Measurements from ENCODE around the gene GSTM5.
"Not testable (repeated sequence)": the region's sequence is repeated elsewhere in the genome, so short reads cannot be mapped to it uniquely, and the experiment has no call there.

Gene GSTM5

GRCh38 chr1:109702940-109703339, 9.1 kb upstream of the GSTM5 start:
- H3K36me3 ChIP-seq (ENCODE audit: control insufficient read depth in 1 of 2, insufficient read depth in 2 of 2, low read length in 2 of 2); H3K4me3 ChIP-seq (ENCODE audit: low read depth in 1 of 2, low read length in 2 of 2); H3K27me3 ChIP-seq (ENCODE audit: low read depth, low read length); H3K27ac ChIP-seq (ENCODE audit: low read length); H3K9me3 ChIP-seq (ENCODE audit: control insufficient read depth in 1 of 2, low read length in 2 of 2); H3K4me1 ChIP-seq (ENCODE audit: control insufficient read depth in 1 of 2, insufficient read depth in 2 of 2, low read length in 2 of 2): not testable (repeated sequence)

- peaks cover 0 to 5% of the 10 kb centered on the region in 2 donors for H3K9me3 ChIP-seq (ENCODE audit: control insufficient read depth in 1 of 2, low read length in 2 of 2)
- no peaks in the 10 kb centered on the region for H3K27me3 ChIP-seq (ENCODE audit: low read depth, low read length)
- H3K27ac ChIP-seq (ENCODE audit: low read length): no peak overlapping the region
- no peaks in the 10 kb centered on the region for H3K4me1 ChIP-seq (ENCODE audit: control insufficient read depth in 1 of 2, insufficient read depth in 2 of 2, low read length in 2 of 2)
- H3K36me3 ChIP-seq (ENCODE audit: control insufficient read depth in 1 of 2, insufficient read depth in 2 of 2, low read length in 2 of 2): no peaks in the 10 kb centered on the region
- no peak overlapping the region for H3K4me3 ChIP-seq (ENCODE audit: low read depth in 1 of 2, low read length in 2 of 2)
These were observed 7.9 kb upstream of the GSTM5 start for GRCh38 chr1:109704173-109704572.

- no peaks in the 10 kb centered on the region for H3K36me3 ChIP-seq (ENCODE audit: control insufficient read depth in 1 of 2, insufficient read depth in 2 of 2, low read length in 2 of 2)
- H3K27ac ChIP-seq (ENCODE audit: low read length): no peak overlapping the region
- H3K27me3 ChIP-seq (ENCODE audit: low read depth, low read length): no peaks in the 10 kb centered on the region
- H3K9me3 ChIP-seq (ENCODE audit: control insufficient read depth in 1 of 2, low read length in 2 of 2): peaks cover 0 to 5% of the 10 kb centered on the region in 2 donors
- H3K4me3 ChIP-seq (ENCODE audit: low read depth in 1 of 2, low read length in 2 of 2): no peak overlapping the region
- no peaks in the 10 kb centered on the region for H3K4me1 ChIP-seq (ENCODE audit: control insufficient read depth in 1 of 2, insufficient read depth in 2 of 2, low read length in 2 of 2)
These were observed 6.6 kb upstream of the GSTM5 start for GRCh38 chr1:109705411-109705810.

- H3K9me3 ChIP-seq (ENCODE audit: control insufficient read depth in 1 of 2, low read length in 2 of 2): not testable (repeated sequence)
These were observed 3.1 kb upstream of the GSTM5 start for GRCh38 chr1:109708949-109709348.

GRCh38 chr1:109709822-109710221, 2.2 kb upstream of the GSTM5 start:
- not testable (repeated sequence) for H3K36me3 ChIP-seq (ENCODE audit: control insufficient read depth in 1 of 2, insufficient read depth in 2 of 2, low read length in 2 of 2); H3K9me3 ChIP-seq (ENCODE audit: control insufficient read depth in 1 of 2, low read length in 2 of 2); H3K27me3 ChIP-seq (ENCODE audit: low read depth, low read length); H3K27ac ChIP-seq (ENCODE audit: low read length); H3K4me3 ChIP-seq (ENCODE audit: low read depth in 1 of 2, low read length in 2 of 2)
- H3K4me1 ChIP-seq (ENCODE audit: control insufficient read depth in 1 of 2, insufficient read depth in 2 of 2, low read length in 2 of 2): peaks cover 0 to 12% of the 10 kb centered on the region in 2 donors

More at GRCh38 chr1:109708949-109709348, 3.1 kb upstream of the GSTM5 start:
- H3K4me1 ChIP-seq (ENCODE audit: control insufficient read depth in 1 of 2, insufficient read depth in 2 of 2, low read length in 2 of 2); H3K4me3 ChIP-seq (ENCODE audit: low read depth in 1 of 2, low read length in 2 of 2); H3K36me3 ChIP-seq (ENCODE audit: control insufficient read depth in 1 of 2, insufficient read depth in 2 of 2, low read length in 2 of 2); H3K27me3 ChIP-seq (ENCODE audit: low read depth, low read length); H3K27ac ChIP-seq (ENCODE audit: low read length): not testable (repeated sequence)

- Histone ChIP-seq H3K27ac (ENCODE audit: low read length) (no peak overlapping the region), H3K4me3 (ENCODE audit: low read depth in 1 of 2, low read length in 2 of 2) (peak overlapping the region; percentile 7 to 62), H3K27me3 (ENCODE audit: low read depth, low read length) (no peaks in the 10 kb centered on the region), H3K4me1 (ENCODE audit: control insufficient read depth in 1 of 2, insufficient read depth in 2 of 2, low read length in 2 of 2) (peaks cover 0 to 18% of the 10 kb centered on the region in 2 donors), H3K9me3 (ENCODE audit: control insufficient read depth in 1 of 2, low read length in 2 of 2) (peaks cover 0 to 2% of the 10 kb centered on the region in 2 donors), H3K36me3 (ENCODE audit: control insufficient read depth in 1 of 2, insufficient read depth in 2 of 2, low read length in 2 of 2) (no peaks in the 10 kb centered on the region)
These were observed 342 bp downstream of the GSTM5 start for GRCh38 chr1:109712321-109712864.

GRCh38 chr1:109713636-109714035, 1.6 kb downstream of the GSTM5 start:
- Histone ChIP-seq H3K4me3 (ENCODE audit: low read depth in 1 of 2, low read length in 2 of 2) (no peak overlapping the region), H3K27ac (ENCODE audit: low read length) (no peak overlapping the region), H3K27me3 (ENCODE audit: low read depth, low read length) (no peaks in the 10 kb centered on the region), H3K4me1 (ENCODE audit: control insufficient read depth in 1 of 2, insufficient read depth in 2 of 2, low read length in 2 of 2) (peaks cover 0 to 18% of the 10 kb centered on the region in 2 donors), H3K9me3 (ENCODE audit: control insufficient read depth in 1 of 2, low read length in 2 of 2) (no peaks in the 10 kb centered on the region), H3K36me3 (ENCODE audit: control insufficient read depth in 1 of 2, insufficient read depth in 2 of 2, low read length in 2 of 2) (no peaks in the 10 kb centered on the region)

GRCh38 chr1:109714661-109715372, 2.8 kb downstream of the GSTM5 start:
- no peaks in the 10 kb centered on the region for H3K36me3 ChIP-seq (ENCODE audit: control insufficient read depth in 1 of 2, insufficient read depth in 2 of 2, low read length in 2 of 2)
- no peaks in the 10 kb centered on the region for H3K9me3 ChIP-seq (ENCODE audit: control insufficient read depth in 1 of 2, low read length in 2 of 2)
- peaks cover 0 to 18% of the 10 kb centered on the region in 2 donors for H3K4me1 ChIP-seq (ENCODE audit: control insufficient read depth in 1 of 2, insufficient read depth in 2 of 2, low read length in 2 of 2)
- no peaks in the 10 kb centered on the region for H3K27me3 ChIP-seq (ENCODE audit: low read depth, low read length)
- no peak overlapping the region for H3K4me3 ChIP-seq (ENCODE audit: low read depth in 1 of 2, low read length in 2 of 2)
- H3K27ac ChIP-seq (ENCODE audit: low read length): no peak overlapping the region

GRCh38 chr1:109716121-109716520, 4.1 kb downstream of the GSTM5 start:
- H3K4me3 ChIP-seq (ENCODE audit: low read depth in 1 of 2, low read length in 2 of 2): no peak overlapping the region
- no peaks in the 10 kb centered on the region for H3K27me3 ChIP-seq (ENCODE audit: low read depth, low read length)
- no peak overlapping the region for H3K27ac ChIP-seq (ENCODE audit: low read length)
- H3K9me3 ChIP-seq (ENCODE audit: control insufficient read depth in 1 of 2, low read length in 2 of 2): no peaks in the 10 kb centered on the region
- peaks cover 0 to 18% of the 10 kb centered on the region in 2 donors for H3K4me1 ChIP-seq (ENCODE audit: control insufficient read depth in 1 of 2, insufficient read depth in 2 of 2, low read length in 2 of 2)
- no peaks in the 10 kb centered on the region for H3K36me3 ChIP-seq (ENCODE audit: control insufficient read depth in 1 of 2, insufficient read depth in 2 of 2, low read length in 2 of 2)

- H3K27ac ChIP-seq (ENCODE audit: low read length): no peak overlapping the region
- no peaks in the 10 kb centered on the region for H3K36me3 ChIP-seq (ENCODE audit: control insufficient read depth in 1 of 2, insufficient read depth in 2 of 2, low read length in 2 of 2)
- no peak overlapping the region for H3K4me3 ChIP-seq (ENCODE audit: low read depth in 1 of 2, low read length in 2 of 2)
- H3K9me3 ChIP-seq (ENCODE audit: control insufficient read depth in 1 of 2, low read length in 2 of 2): no peaks in the 10 kb centered on the region
- H3K27me3 ChIP-seq (ENCODE audit: low read depth, low read length): no peaks in the 10 kb centered on the region
- peaks cover 0 to 18% of the 10 kb centered on the region in 2 donors for H3K4me1 ChIP-seq (ENCODE audit: control insufficient read depth in 1 of 2, insufficient read depth in 2 of 2, low read length in 2 of 2)
These were observed 4.6 kb downstream of the GSTM5 start for GRCh38 chr1:109716570-109717090.

- Histone ChIP-seq H3K36me3 (ENCODE audit: control insufficient read depth in 1 of 2, insufficient read depth in 2 of 2, low read length in 2 of 2) (no peaks in the 10 kb centered on the region), H3K27ac (ENCODE audit: low read length) (no peak overlapping the region), H3K27me3 (ENCODE audit: low read depth, low read length) (no peaks in the 10 kb centered on the region), H3K4me3 (ENCODE audit: low read depth in 1 of 2, low read length in 2 of 2) (no peak overlapping the region), H3K9me3 (ENCODE audit: control insufficient read depth in 1 of 2, low read length in 2 of 2) (no peaks in the 10 kb centered on the region), H3K4me1 (ENCODE audit: control insufficient read depth in 1 of 2, insufficient read depth in 2 of 2, low read length in 2 of 2) (peaks cover 0 to 15% of the 10 kb centered on the region in 2 donors)
These were observed 5.7 kb downstream of the GSTM5 start for GRCh38 chr1:109717729-109718128.

All from muscle layer of duodenum (tissue), 2 donors.